Measurements from ENCODE around the gene OTOG.

The OTOG gene

GRCh38 chr11:17552041-17552355 is 4.9 kb downstream of the OTOG start:
- no peak overlapping the region for H3K9ac ChIP-seq (ENCODE audit: low read depth, low read length)
- no peaks in the 10 kb centered on the region for H3K9me3 ChIP-seq (ENCODE audit: insufficient read depth, low read depth, low read length)
- 91% methylated on average over 4 of the region's 4 CpGs for WGBS
- no peaks in the 10 kb centered on the region for H3K4me1 ChIP-seq (ENCODE audit: insufficient read depth, low read length)
- no peaks in the 10 kb centered on the region for H3K36me3 ChIP-seq (ENCODE audit: insufficient read depth, low read length)
- no peak overlapping the region for H3K4me3 ChIP-seq (ENCODE audit: low read length)
- H3K27me3 ChIP-seq (ENCODE audit: insufficient read depth, low read length), result peaks cover 10% of the 10 kb centered on the region
- H3K27ac ChIP-seq (ENCODE audit: low read depth, low read length), result no peak overlapping the region

- H3K27me3 ChIP-seq (ENCODE audit: insufficient read depth, low read length), result peaks cover 6% of the 10 kb centered on the region
- no peaks in the 10 kb centered on the region for H3K36me3 ChIP-seq (ENCODE audit: insufficient read depth, low read length)
- H3K9ac ChIP-seq (ENCODE audit: low read depth, low read length), result no peak overlapping the region
- H3K9me3 ChIP-seq (ENCODE audit: insufficient read depth, low read depth, low read length), result no peaks in the 10 kb centered on the region
- H3K27ac ChIP-seq (ENCODE audit: low read depth, low read length), result no peak overlapping the region
- WGBS, result 88% methylated on average over 10 of the region's 10 CpGs
- H3K4me3 ChIP-seq (ENCODE audit: low read length), result no peak overlapping the region
- H3K4me1 ChIP-seq (ENCODE audit: insufficient read depth, low read length), result no peaks in the 10 kb centered on the region
Measured at GRCh38 chr11:17552392-17553248, 5.6 kb downstream of the OTOG start.

- no peak overlapping the region for H3K4me3 ChIP-seq (ENCODE audit: low read length)
- no peaks in the 10 kb centered on the region for H3K36me3 ChIP-seq (ENCODE audit: insufficient read depth, low read length)
- H3K4me1 ChIP-seq (ENCODE audit: insufficient read depth, low read length), result no peaks in the 10 kb centered on the region
- WGBS, result 86% methylated on average over 7 of the region's 7 CpGs
- H3K9ac ChIP-seq (ENCODE audit: low read depth, low read length), result no peak overlapping the region
- no peaks in the 10 kb centered on the region for H3K9me3 ChIP-seq (ENCODE audit: insufficient read depth, low read depth, low read length)
- H3K27ac ChIP-seq (ENCODE audit: low read depth, low read length), result no peak overlapping the region
- H3K27me3 ChIP-seq (ENCODE audit: insufficient read depth, low read length), result no peaks in the 10 kb centered on the region
Measured at GRCh38 chr11:17553249-17553546, 6.1 kb downstream of the OTOG start.

GRCh38 chr11:17554487-17554886 is 7.4 kb downstream of the OTOG start:
- Histone ChIP-seq H3K9me3 (ENCODE audit: insufficient read depth, low read depth, low read length) (no peaks in the 10 kb centered on the region), H3K27ac (ENCODE audit: low read depth, low read length) (no peak overlapping the region), H3K27me3 (ENCODE audit: insufficient read depth, low read length) (no peaks in the 10 kb centered on the region), H3K9ac (ENCODE audit: low read depth, low read length) (no peak overlapping the region), H3K4me1 (ENCODE audit: insufficient read depth, low read length) (no peaks in the 10 kb centered on the region), H3K36me3 (ENCODE audit: insufficient read depth, low read length) (no peaks in the 10 kb centered on the region), H3K4me3 (ENCODE audit: low read length) (no peak overlapping the region)
- WGBS, result 95% methylated on average over 2 of the region's 4 CpGs

- Histone ChIP-seq H3K4me1 (ENCODE audit: insufficient read depth, low read length) (no peaks in the 10 kb centered on the region), H3K4me3 (ENCODE audit: low read length) (no peak overlapping the region), H3K9ac (ENCODE audit: low read depth, low read length) (no peak overlapping the region), H3K9me3 (ENCODE audit: insufficient read depth, low read depth, low read length) (no peaks in the 10 kb centered on the region), H3K27me3 (ENCODE audit: insufficient read depth, low read length) (no peaks in the 10 kb centered on the region), H3K36me3 (ENCODE audit: insufficient read depth, low read length) (no peaks in the 10 kb centered on the region), H3K27ac (ENCODE audit: low read depth, low read length) (no peak overlapping the region)
- WGBS, result 92% methylated on average over 8 of the region's 8 CpGs
Measured at GRCh38 chr11:17556999-17557398, 9.9 kb downstream of the OTOG start.

- Histone ChIP-seq H3K27ac (ENCODE audit: low read depth, low read length) (no peak overlapping the region), H3K9me3 (ENCODE audit: insufficient read depth, low read depth, low read length) (no peaks in the 10 kb centered on the region), H3K4me1 (ENCODE audit: insufficient read depth, low read length) (no peaks in the 10 kb centered on the region), H3K27me3 (ENCODE audit: insufficient read depth, low read length) (no peaks in the 10 kb centered on the region), H3K36me3 (ENCODE audit: insufficient read depth, low read length) (no peaks in the 10 kb centered on the region), H3K4me3 (ENCODE audit: low read length) (no peak overlapping the region), H3K9ac (ENCODE audit: low read depth, low read length) (no peak overlapping the region)
- WGBS, result 92% methylated on average over 15 of the region's 15 CpGs
Measured at GRCh38 chr11:17558025-17558780, 11.1 kb downstream of the OTOG start.

GRCh38 chr11:17558916-17559315 is 11.9 kb downstream of the OTOG start:
- H3K4me3 ChIP-seq (ENCODE audit: low read length), result no peak overlapping the region
- no peaks in the 10 kb centered on the region for H3K36me3 ChIP-seq (ENCODE audit: insufficient read depth, low read length)
- H3K9me3 ChIP-seq (ENCODE audit: insufficient read depth, low read depth, low read length), result no peaks in the 10 kb centered on the region
- H3K27me3 ChIP-seq (ENCODE audit: insufficient read depth, low read length), result no peaks in the 10 kb centered on the region
- WGBS, result 97% methylated on average over 9 of the region's 9 CpGs
- no peak overlapping the region for H3K27ac ChIP-seq (ENCODE audit: low read depth, low read length)
- no peak overlapping the region for H3K9ac ChIP-seq (ENCODE audit: low read depth, low read length)
- H3K4me1 ChIP-seq (ENCODE audit: insufficient read depth, low read length), result no peaks in the 10 kb centered on the region

GRCh38 chr11:17559341-17560087 is 12.5 kb downstream of the OTOG start:
- H3K9me3 ChIP-seq (ENCODE audit: insufficient read depth, low read depth, low read length), result no peaks in the 10 kb centered on the region
- H3K27ac ChIP-seq (ENCODE audit: low read depth, low read length), result no peak overlapping the region
- H3K36me3 ChIP-seq (ENCODE audit: insufficient read depth, low read length), result no peaks in the 10 kb centered on the region

GRCh38 chr11:17560281-17561110 is 13.4 kb downstream of the OTOG start:
- 85% methylated on average over 12 of the region's 12 CpGs for WGBS
- H3K27ac ChIP-seq (ENCODE audit: low read depth, low read length), result no peak overlapping the region
- H3K4me1 ChIP-seq (ENCODE audit: insufficient read depth, low read length), result no peaks in the 10 kb centered on the region

More at GRCh38 chr11:17559341-17560087, 12.5 kb downstream of the OTOG start:
- Histone ChIP-seq H3K4me3 (ENCODE audit: low read length) (no peak overlapping the region), H3K27me3 (ENCODE audit: insufficient read depth, low read length) (no peaks in the 10 kb centered on the region), H3K4me1 (ENCODE audit: insufficient read depth, low read length) (no peaks in the 10 kb centered on the region), H3K9ac (ENCODE audit: low read depth, low read length) (no peak overlapping the region)
- WGBS, result 91% methylated on average over 9 of the region's 9 CpGs

GRCh38 chr11:17561111-17561415 is 14.0 kb downstream of the OTOG start:
- WGBS, result 97% methylated on average over 4 of the region's 4 CpGs
- H3K9me3 ChIP-seq (ENCODE audit: insufficient read depth, low read depth, low read length), result no peaks in the 10 kb centered on the region
- no peak overlapping the region for H3K4me3 ChIP-seq (ENCODE audit: low read length)
- H3K27me3 ChIP-seq (ENCODE audit: insufficient read depth, low read length), result no peaks in the 10 kb centered on the region
- H3K4me1 ChIP-seq (ENCODE audit: insufficient read depth, low read length), result no peaks in the 10 kb centered on the region
- no peaks in the 10 kb centered on the region for H3K36me3 ChIP-seq (ENCODE audit: insufficient read depth, low read length)
- no peak overlapping the region for H3K27ac ChIP-seq (ENCODE audit: low read depth, low read length)
- no peak overlapping the region for H3K9ac ChIP-seq (ENCODE audit: low read depth, low read length)

More at GRCh38 chr11:17560281-17561110, 13.4 kb downstream of the OTOG start:
- Histone ChIP-seq H3K4me3 (ENCODE audit: low read length) (no peak overlapping the region), H3K27me3 (ENCODE audit: insufficient read depth, low read length) (no peaks in the 10 kb centered on the region), H3K9me3 (ENCODE audit: insufficient read depth, low read depth, low read length) (no peaks in the 10 kb centered on the region), H3K9ac (ENCODE audit: low read depth, low read length) (no peak overlapping the region), H3K36me3 (ENCODE audit: insufficient read depth, low read length) (no peaks in the 10 kb centered on the region)

- 94% methylated on average over 9 of the region's 9 CpGs for WGBS
- Histone ChIP-seq H3K27ac (ENCODE audit: low read depth, low read length) (no peak overlapping the region), H3K4me3 (ENCODE audit: low read length) (no peak overlapping the region), H3K9ac (ENCODE audit: low read depth, low read length) (no peak overlapping the region), H3K27me3 (ENCODE audit: insufficient read depth, low read length) (no peaks in the 10 kb centered on the region), H3K36me3 (ENCODE audit: insufficient read depth, low read length) (no peaks in the 10 kb centered on the region), H3K4me1 (ENCODE audit: insufficient read depth, low read length) (no peaks in the 10 kb centered on the region), H3K9me3 (ENCODE audit: insufficient read depth, low read depth, low read length) (no peaks in the 10 kb centered on the region)
Measured at GRCh38 chr11:17561526-17561925, 14.5 kb downstream of the OTOG start.

Data from HUES64 (cell line).